SK-N-SH treated with all-trans-retinoic acid at 6 μM for 48 hours (cell line): ENCODE data around the gene FRMD4B.

Source experiments
- ATAC-seq: fragments of 200-7000 bp; cut with Tn5 transposase; 3 replicates; pipeline ENCODE4 v1.9.1; 2020; ENCODE audit warnings: mild to moderate bottlenecking, moderate library complexity
- ARNTL ChIP-seq: fragments of 450-650 bp; formaldehyde crosslinking; IDR thresholded peaks from 2 replicates; pipeline ENCODE4 v1.5.0; 2020; ENCODE audit warnings: low read depth, mild to moderate bottlenecking, moderate library complexity, borderline replicate concordance
- BACH2 ChIP-seq: fragments of 250-450 bp; sonication (Bioruptor Pico); IDR thresholded peaks from 2 replicates; pipeline ENCODE4 v1.9.0; 2021; ENCODE audit warnings: mild to moderate bottlenecking, borderline replicate concordance
- CREB5 ChIP-seq: fragments of 250-450 bp; sonication (Bioruptor Pico); IDR thresholded peaks from 2 replicates; pipeline ENCODE4 v1.5.1; 2020; ENCODE audit warnings: low read depth, mild to moderate bottlenecking, moderate library complexity
- CSDC2 ChIP-seq: fragments of 250-450 bp; sonication (Bioruptor Pico); IDR thresholded peaks from 2 replicates; pipeline ENCODE4 v1.5.0; 2020; ENCODE audit warnings: mild to moderate bottlenecking, moderate library complexity
- ESRRG ChIP-seq: fragments of 250-450 bp; sonication (Bioruptor Pico); IDR thresholded peaks from 2 replicates; pipeline ENCODE4 v1.6.1; 2021; ENCODE audit warnings: mild to moderate bottlenecking
- GLIS3 ChIP-seq: fragments of 250-450 bp; sonication (Bioruptor Pico); IDR thresholded peaks from 2 replicates; pipeline ENCODE4 v1.5.0; 2020; ENCODE audit warnings: mild to moderate bottlenecking, moderate library complexity
- ISL1 ChIP-seq: fragments of 250-450 bp; sonication (Bioruptor Pico); IDR thresholded peaks from 2 replicates; pipeline ENCODE4 v2.1.2; 2022; ENCODE audit warnings: mild to moderate bottlenecking, moderate library complexity
- OSR1 ChIP-seq: fragments of 250-450 bp; sonication (Bioruptor Pico); IDR thresholded peaks from 2 replicates; pipeline ENCODE4 v1.8.0; 2022; ENCODE audit warnings: moderate library complexity, mild to moderate bottlenecking, inconsistent platforms
- POU6F1 ChIP-seq: fragments of 250-450 bp; sonication (Bioruptor Pico); IDR thresholded peaks from 2 replicates; pipeline ENCODE4 v1.8.0; 2021; ENCODE audit warnings: low read depth, mild to moderate bottlenecking, moderate library complexity, borderline replicate concordance
- PPARA ChIP-seq: fragments of 250-450 bp; sonication (Bioruptor Pico); IDR thresholded peaks from 2 replicates; pipeline ENCODE4 v1.5.0; 2020; ENCODE audit warnings: mild to moderate bottlenecking, borderline replicate concordance
- RARB ChIP-seq: fragments of 250-450 bp; sonication (Bioruptor Pico); IDR thresholded peaks from 2 replicates; pipeline ENCODE4 v1.8.0; 2021; ENCODE audit warnings: mild to moderate bottlenecking, moderate library complexity
- SNAI2 ChIP-seq: fragments of 250-450 bp; sonication (Bioruptor Pico); IDR thresholded peaks from 2 replicates; pipeline ENCODE4 v1.5.0; 2020; ENCODE audit warnings: mild to moderate bottlenecking, moderate library complexity
- TCF4 ChIP-seq: fragments of 250-450 bp; sonication (Bioruptor Pico); IDR thresholded peaks from 2 replicates; pipeline ENCODE4 v1.8.0; 2021; ENCODE audit warnings: mild to moderate bottlenecking, moderate library complexity, borderline replicate concordance
- TOX ChIP-seq: fragments of 250-450 bp; sonication (Bioruptor Pico); IDR thresholded peaks from 2 replicates; pipeline ENCODE4 v1.8.0; 2021; ENCODE audit warnings: mild to moderate bottlenecking, moderate library complexity, borderline replicate concordance
- ZC3H10 ChIP-seq: fragments of 250-450 bp; sonication (Bioruptor Pico); IDR thresholded peaks from 2 replicates; pipeline ENCODE4 v1.5.1; 2021; ENCODE audit warnings: mild to moderate bottlenecking, moderate library complexity
- ZFP3 ChIP-seq: fragments of 250-450 bp; sonication (Bioruptor Pico); IDR thresholded peaks from 2 replicates; pipeline ENCODE4 v1.5.0; 2020; ENCODE audit warnings: mild to moderate bottlenecking, moderate library complexity
- ZFP30 ChIP-seq: fragments of 450-650 bp; formaldehyde crosslinking; IDR thresholded peaks from 2 replicates; pipeline ENCODE4 v1.5.0; 2022; ENCODE audit warnings: mild to moderate bottlenecking, moderate library complexity
- ZNF565 ChIP-seq: fragments of 450-650 bp; formaldehyde crosslinking; conservative IDR thresholded peaks from 2 replicates; pipeline ENCODE4 v1.5.0; 2020; ENCODE audit warnings: low read depth, mild to moderate bottlenecking, moderate library complexity
- ZNF70 ChIP-seq: fragments of 450-650 bp; formaldehyde crosslinking; IDR thresholded peaks from 2 replicates; pipeline ENCODE4 v1.5.0; 2020; ENCODE audit warnings: mild to moderate bottlenecking, moderate library complexity
- ZNF8 ChIP-seq: fragments of 450-650 bp; formaldehyde crosslinking; IDR thresholded peaks from 2 replicates; pipeline ENCODE4 v1.5.0; 2020; ENCODE audit warnings: mild to moderate bottlenecking, moderate library complexity
- TF ChIP-seq, protein P1 (sequence below): fragments of 250-450 bp; sonication (Bioruptor Pico); IDR thresholded peaks from 2 replicates; pipeline ENCODE4 v1.5.0; 2020; ENCODE audit warnings: mild to moderate bottlenecking, moderate library complexity
- TF ChIP-seq, protein P2 (sequence below): fragments of 250-450 bp; sonication (Bioruptor Pico); IDR thresholded peaks from 2 replicates; pipeline ENCODE4 v1.8.0; 2020; ENCODE audit warnings: mild to moderate bottlenecking, moderate library complexity, borderline replicate concordance
- TF ChIP-seq, protein P3 (sequence below): fragments of 250-450 bp; sonication (Bioruptor Pico); IDR thresholded peaks from 2 replicates; pipeline ENCODE4 v1.5.1; 2021; ENCODE audit warnings: mild to moderate bottlenecking, moderate library complexity

The FRMD4B gene

GRCh38 chr3:69172058-69172457 is 213.8 kb downstream of the FRMD4B start:
- TF ChIP-seq, protein P1, sequence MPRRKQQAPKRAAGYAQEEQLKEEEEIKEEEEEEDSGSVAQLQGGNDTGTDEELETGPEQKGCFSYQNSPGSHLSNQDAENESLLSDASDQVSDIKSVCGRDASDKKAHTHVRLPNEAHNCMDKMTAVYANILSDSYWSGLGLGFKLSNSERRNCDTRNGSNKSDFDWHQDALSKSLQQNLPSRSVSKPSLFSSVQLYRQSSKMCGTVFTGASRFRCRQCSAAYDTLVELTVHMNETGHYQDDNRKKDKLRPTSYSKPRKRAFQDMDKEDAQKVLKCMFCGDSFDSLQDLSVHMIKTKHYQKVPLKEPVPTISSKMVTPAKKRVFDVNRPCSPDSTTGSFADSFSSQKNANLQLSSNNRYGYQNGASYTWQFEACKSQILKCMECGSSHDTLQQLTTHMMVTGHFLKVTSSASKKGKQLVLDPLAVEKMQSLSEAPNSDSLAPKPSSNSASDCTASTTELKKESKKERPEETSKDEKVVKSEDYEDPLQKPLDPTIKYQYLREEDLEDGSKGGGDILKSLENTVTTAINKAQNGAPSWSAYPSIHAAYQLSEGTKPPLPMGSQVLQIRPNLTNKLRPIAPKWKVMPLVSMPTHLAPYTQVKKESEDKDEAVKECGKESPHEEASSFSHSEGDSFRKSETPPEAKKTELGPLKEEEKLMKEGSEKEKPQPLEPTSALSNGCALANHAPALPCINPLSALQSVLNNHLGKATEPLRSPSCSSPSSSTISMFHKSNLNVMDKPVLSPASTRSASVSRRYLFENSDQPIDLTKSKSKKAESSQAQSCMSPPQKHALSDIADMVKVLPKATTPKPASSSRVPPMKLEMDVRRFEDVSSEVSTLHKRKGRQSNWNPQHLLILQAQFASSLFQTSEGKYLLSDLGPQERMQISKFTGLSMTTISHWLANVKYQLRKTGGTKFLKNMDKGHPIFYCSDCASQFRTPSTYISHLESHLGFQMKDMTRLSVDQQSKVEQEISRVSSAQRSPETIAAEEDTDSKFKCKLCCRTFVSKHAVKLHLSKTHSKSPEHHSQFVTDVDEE (CRISPR knock-in tag) = no peak
- TF ChIP-seq ZFP3 (CRISPR knock-in tag) (no peak), ZNF70 (no peak), OSR1 (CRISPR knock-in tag) (no peak), ZFP30 (no peak), ESRRG (no peak)
- ATAC-seq = no peak

- no peak for TF ChIP-seq TOX
- no peak for TF ChIP-seq POU6F1 (CRISPR knock-in tag)
- TF ChIP-seq PPARA (CRISPR knock-in tag) = no peak
- no peak for TF ChIP-seq CREB5 (CRISPR knock-in tag)
- no peak for TF ChIP-seq TCF4
- no peak for TF ChIP-seq OSR1 (CRISPR knock-in tag)
- TF ChIP-seq ZNF8 (CRISPR knock-in tag) = no peak
- TF ChIP-seq ISL1 = no peak
- TF ChIP-seq, protein P2, sequence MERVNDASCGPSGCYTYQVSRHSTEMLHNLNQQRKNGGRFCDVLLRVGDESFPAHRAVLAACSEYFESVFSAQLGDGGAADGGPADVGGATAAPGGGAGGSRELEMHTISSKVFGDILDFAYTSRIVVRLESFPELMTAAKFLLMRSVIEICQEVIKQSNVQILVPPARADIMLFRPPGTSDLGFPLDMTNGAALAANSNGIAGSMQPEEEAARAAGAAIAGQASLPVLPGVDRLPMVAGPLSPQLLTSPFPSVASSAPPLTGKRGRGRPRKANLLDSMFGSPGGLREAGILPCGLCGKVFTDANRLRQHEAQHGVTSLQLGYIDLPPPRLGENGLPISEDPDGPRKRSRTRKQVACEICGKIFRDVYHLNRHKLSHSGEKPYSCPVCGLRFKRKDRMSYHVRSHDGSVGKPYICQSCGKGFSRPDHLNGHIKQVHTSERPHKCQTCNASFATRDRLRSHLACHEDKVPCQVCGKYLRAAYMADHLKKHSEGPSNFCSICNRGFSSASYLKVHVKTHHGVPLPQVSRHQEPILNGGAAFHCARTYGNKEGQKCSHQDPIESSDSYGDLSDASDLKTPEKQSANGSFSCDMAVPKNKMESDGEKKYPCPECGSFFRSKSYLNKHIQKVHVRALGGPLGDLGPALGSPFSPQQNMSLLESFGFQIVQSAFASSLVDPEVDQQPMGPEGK (CRISPR knock-in tag) = no peak
- no peak for TF ChIP-seq BACH2 (CRISPR knock-in tag)
- no peak for TF ChIP-seq ARNTL (CRISPR knock-in tag)
- no peak for TF ChIP-seq GLIS3 (CRISPR knock-in tag)
- no peak for TF ChIP-seq ZNF70
- TF ChIP-seq CSDC2 (CRISPR knock-in tag) = no peak
- TF ChIP-seq ZFP30 = no peak
- no peak for TF ChIP-seq ESRRG
- TF ChIP-seq ZC3H10 (CRISPR knock-in tag) = no peak
- TF ChIP-seq, protein P1 (CRISPR knock-in tag) = no peak
- ATAC-seq = no peak
Observed at GRCh38 chr3:69166446-69166845, 219.4 kb downstream of the FRMD4B start.

- ATAC-seq = no peak
- no peak for TF ChIP-seq ARNTL (CRISPR knock-in tag)
- no peak for TF ChIP-seq PPARA (CRISPR knock-in tag)
- TF ChIP-seq ZFP3 (CRISPR knock-in tag) = no peak
- no peak for TF ChIP-seq TCF4
- no peak for TF ChIP-seq CSDC2 (CRISPR knock-in tag)
- TF ChIP-seq GLIS3 (CRISPR knock-in tag) = no peak
- TF ChIP-seq ISL1 = no peak
- no peak for TF ChIP-seq ESRRG
- TF ChIP-seq SNAI2 (CRISPR knock-in tag) = no peak
- TF ChIP-seq ZNF565 (CRISPR knock-in tag) = no peak
- TF ChIP-seq RARB (CRISPR knock-in tag) = no peak
- TF ChIP-seq POU6F1 (CRISPR knock-in tag) = no peak
- no peak for TF ChIP-seq TOX
- TF ChIP-seq, protein P3, sequence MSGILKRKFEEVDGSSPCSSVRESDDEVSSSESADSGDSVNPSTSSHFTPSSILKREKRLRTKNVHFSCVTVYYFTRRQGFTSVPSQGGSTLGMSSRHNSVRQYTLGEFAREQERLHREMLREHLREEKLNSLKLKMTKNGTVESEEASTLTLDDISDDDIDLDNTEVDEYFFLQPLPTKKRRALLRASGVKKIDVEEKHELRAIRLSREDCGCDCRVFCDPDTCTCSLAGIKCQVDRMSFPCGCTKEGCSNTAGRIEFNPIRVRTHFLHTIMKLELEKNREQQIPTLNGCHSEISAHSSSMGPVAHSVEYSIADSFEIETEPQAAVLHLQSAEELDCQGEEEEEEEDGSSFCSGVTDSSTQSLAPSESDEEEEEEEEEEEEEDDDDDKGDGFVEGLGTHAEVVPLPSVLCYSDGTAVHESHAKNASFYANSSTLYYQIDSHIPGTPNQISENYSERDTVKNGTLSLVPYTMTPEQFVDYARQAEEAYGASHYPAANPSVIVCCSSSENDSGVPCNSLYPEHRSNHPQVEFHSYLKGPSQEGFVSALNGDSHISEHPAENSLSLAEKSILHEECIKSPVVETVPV (CRISPR knock-in tag) = no peak
- TF ChIP-seq BACH2 (CRISPR knock-in tag) = no peak
- TF ChIP-seq OSR1 (CRISPR knock-in tag) = no peak
- TF ChIP-seq ZFP30 = no peak
Observed at GRCh38 chr3:69165744-69166143, 220.1 kb downstream of the FRMD4B start.
